Measurements from ENCODE around the gene SREBF1.

Gene SREBF1

GRCh38 chr17:17856386-17856785 is 19.6 kb upstream of the SREBF1 start:
- no peak for TF ChIP-seq CTCF (conservative IDR thresholded peaks at IDR 0.05)
- no peak overlapping the region for H3K27ac ChIP-seq

DNA sequence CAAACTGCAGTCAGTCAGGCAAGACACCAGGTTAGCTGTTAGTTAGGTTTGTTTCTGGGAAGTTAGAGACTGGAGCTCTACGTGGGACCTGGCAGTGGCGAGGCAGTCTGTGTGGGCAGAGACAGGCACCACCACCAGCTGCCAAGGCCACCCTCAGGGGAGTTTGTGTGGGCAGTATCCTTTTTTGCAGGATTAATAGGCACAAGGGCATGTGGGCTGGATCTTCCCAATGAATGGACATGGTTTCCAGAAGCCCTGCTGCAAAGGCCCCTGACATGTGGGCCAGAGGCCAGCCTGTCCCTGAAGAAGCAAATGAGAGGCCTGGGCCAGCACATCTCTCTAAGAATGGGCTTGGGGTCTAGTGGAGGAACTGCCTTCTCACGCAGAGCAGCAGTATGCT is 19.2 kb upstream of the SREBF1 start:
- no peak for TF ChIP-seq CTCF (conservative IDR thresholded peaks at IDR 0.05)
- H3K27ac ChIP-seq: no peak overlapping the region

- H3K27ac ChIP-seq: no peak overlapping the region
- no peak for TF ChIP-seq CTCF (conservative IDR thresholded peaks at IDR 0.05)
Measured at GRCh38 chr17:17853811-17854447, 17.1 kb upstream of the SREBF1 start.

GRCh38 chr17:17852930-17853329 is 16.1 kb upstream of the SREBF1 start:
- no peak overlapping the region for H3K27ac ChIP-seq
- no peak for TF ChIP-seq CTCF (conservative IDR thresholded peaks at IDR 0.05)

- TF ChIP-seq CTCF (conservative IDR thresholded peaks at IDR 0.05): no peak
- H3K27ac ChIP-seq: no peak overlapping the region
Measured at GRCh38 chr17:17851103-17852002, 14.6 kb upstream of the SREBF1 start.

DNA sequence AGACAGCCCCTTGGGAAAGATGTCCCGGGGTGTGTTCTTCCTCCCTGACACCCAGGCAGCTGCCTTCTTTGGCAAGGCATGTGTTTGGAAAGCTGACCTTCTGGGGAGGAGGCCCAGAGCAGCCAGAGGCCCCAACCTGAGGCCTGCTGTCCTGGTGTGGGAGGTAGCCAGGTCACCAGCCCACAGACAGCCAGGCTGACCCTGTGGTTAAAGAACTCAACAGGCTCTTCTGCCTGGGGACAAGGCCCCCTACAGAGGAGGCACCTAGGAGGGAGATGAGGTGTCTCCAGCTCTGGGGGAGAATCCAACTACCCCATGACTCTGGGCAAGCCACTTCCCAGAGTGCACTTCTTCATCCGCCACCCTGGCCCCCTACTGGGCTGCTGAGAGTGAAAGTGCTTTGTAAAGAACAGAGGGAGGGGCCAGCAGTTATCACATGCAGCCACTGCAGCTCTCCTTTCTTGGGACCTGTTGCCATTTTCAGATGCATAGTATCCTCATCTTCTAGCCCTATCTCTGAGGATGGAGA is 13.1 kb upstream of the SREBF1 start:
- H3K27ac ChIP-seq: no peak overlapping the region; the same call in 1 of the 2 replicates
- TF ChIP-seq CTCF (conservative IDR thresholded peaks at IDR 0.05): no peak

GRCh38 chr17:17849147-17849820 is 12.5 kb upstream of the SREBF1 start:
- no peak overlapping the region for H3K27ac ChIP-seq
- no peak for TF ChIP-seq CTCF (conservative IDR thresholded peaks at IDR 0.05)

All from VCaP (cell line).